Measurements from ENCODE around the gene ZNF544. TPM values are rescaled to one million over a fixed set of nuclear protein-coding genes. Genes with fewer than 3 reads are reported as not detected.
"Not testable (repeated sequence)": the region's sequence is repeated elsewhere in the genome, so short reads cannot be mapped to it uniquely, and the experiment has no call there.

The ZNF544 gene
- total RNA-seq, 4 donors from 2014 or later: 19.1 to 53.4 (median 36.0) TPM

DNA sequence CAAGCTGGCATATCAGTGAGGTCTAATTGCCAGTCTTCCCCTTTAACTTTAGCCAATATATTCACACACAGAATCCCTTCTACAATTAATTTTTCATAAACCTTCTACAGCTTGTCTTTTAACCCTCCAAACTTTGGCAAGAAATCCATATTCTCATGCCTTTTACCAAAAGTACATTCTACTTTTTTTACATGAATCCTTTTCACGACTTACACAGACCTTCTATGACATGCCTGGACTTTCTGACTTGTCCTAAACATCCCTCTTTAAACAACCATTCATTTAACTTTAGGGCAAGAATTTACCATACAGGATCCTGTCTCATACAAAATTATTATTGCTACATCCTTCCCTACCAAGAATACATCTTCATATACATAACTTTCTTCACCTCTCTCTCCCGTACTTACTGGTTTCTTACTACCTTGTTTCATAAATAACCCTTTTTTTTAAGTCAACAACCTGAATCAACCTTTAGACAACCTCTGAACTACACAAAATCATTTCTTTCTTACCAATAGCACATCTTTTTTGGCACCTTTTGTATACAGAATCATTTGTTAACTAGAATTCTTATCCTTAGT is 23.5 kb downstream of the ZNF544 start:
- H3K27me3 ChIP-seq: no peaks in the 10 kb centered on the region
- 95 to 97% methylated on average over 2 of the region's 2 CpGs for WGBS, 2 donors
- H3K4me3 ChIP-seq: no peak overlapping the region
- peaks cover 20 to 100% (median 99%) of the 10 kb centered on the region in 3 donors for H3K9me3 ChIP-seq
- TF ChIP-seq, protein P1, sequence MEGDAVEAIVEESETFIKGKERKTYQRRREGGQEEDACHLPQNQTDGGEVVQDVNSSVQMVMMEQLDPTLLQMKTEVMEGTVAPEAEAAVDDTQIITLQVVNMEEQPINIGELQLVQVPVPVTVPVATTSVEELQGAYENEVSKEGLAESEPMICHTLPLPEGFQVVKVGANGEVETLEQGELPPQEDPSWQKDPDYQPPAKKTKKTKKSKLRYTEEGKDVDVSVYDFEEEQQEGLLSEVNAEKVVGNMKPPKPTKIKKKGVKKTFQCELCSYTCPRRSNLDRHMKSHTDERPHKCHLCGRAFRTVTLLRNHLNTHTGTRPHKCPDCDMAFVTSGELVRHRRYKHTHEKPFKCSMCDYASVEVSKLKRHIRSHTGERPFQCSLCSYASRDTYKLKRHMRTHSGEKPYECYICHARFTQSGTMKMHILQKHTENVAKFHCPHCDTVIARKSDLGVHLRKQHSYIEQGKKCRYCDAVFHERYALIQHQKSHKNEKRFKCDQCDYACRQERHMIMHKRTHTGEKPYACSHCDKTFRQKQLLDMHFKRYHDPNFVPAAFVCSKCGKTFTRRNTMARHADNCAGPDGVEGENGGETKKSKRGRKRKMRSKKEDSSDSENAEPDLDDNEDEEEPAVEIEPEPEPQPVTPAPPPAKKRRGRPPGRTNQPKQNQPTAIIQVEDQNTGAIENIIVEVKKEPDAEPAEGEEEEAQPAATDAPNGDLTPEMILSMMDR (IDR thresholded peaks at IDR 0.05): no peak
- H3K4me1 ChIP-seq: no peaks in the 10 kb centered on the region
- H3K36me3 ChIP-seq: peaks cover 40 to 100% (median 44%) of the 10 kb centered on the region in 3 donors
- no peak for DNase-seq
- intact Hi-C loops (cut with DNase I): no loop called here
- H3K27ac ChIP-seq: no peak overlapping the region

DNA sequence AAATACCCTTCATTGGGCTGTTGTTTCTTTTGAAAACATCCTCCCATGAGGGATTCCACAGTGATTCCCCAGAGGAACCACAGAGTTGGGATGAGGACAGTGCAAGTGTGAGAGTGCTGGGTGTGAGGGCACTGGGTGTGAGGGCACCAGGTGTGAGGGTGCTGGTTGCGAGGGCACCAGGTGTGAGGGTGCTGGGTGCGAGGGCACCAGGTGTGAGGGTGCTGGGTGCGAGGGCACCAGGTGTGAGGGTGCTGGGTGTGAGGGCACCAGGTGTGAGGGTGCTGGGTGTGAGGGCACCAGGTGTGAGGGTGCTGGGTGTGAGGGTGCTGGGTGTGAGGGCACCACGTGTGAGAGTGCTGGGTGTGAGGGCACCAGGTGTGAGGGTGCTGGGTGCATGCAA is 29.5 kb downstream of the ZNF544 start:
- H3K27ac ChIP-seq; intact Hi-C loops (cut with DNase I); H3K27me3 ChIP-seq; DNase-seq; H3K4me1 ChIP-seq: not testable (repeated sequence)
- 78% methylated on average over 2 of the region's 4 CpGs; no CpG with 5 or more reads in 1 of the 2 donors for WGBS, 2 donors
- H3K9me3 ChIP-seq: peaks cover 38 to 100% (median 99%) of the 10 kb centered on the region in 3 donors
- H3K4me3 ChIP-seq: peak overlapping the region in 1 of 4 donors; percentile 19
- peaks cover 14 to 100% (median 32%) of the 10 kb centered on the region in 3 donors for H3K36me3 ChIP-seq

DNA sequence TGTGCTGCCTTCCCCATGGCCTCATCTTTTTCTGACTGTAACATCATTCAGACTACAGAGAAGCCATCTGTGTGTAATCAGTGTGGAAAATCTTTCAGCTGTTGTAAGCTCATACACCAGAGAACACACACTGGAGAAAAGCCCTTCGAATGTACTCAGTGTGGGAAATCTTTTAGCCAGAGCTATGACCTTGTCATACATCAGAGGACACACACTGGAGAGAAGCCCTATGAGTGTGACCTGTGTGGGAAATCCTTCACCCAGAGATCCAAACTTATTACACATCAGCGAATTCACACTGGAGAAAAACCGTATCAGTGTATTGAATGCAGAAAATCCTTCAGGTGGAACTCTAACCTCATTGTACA is 32.9 kb downstream of the ZNF544 start:
- Histone ChIP-seq H3K9me3 (peaks cover 43 to 100% (median 100%) of the 10 kb centered on the region in 3 donors), H3K27me3 (no peaks in the 10 kb centered on the region), H3K4me3 (peak overlapping the region in 1 of 4 donors; percentile 2), H3K4me1 (no peaks in the 10 kb centered on the region), H3K27ac (no peak overlapping the region), H3K36me3 (peaks cover 7 to 99% (median 21%) of the 10 kb centered on the region in 3 donors)
- TF ChIP-seq, protein P1 (IDR thresholded peaks at IDR 0.05): no peak
- no peak for TF ChIP-seq POLR2A (IDR thresholded peaks at IDR 0.05)
- 90 to 92% methylated on average over 3 of the region's 3 CpGs for WGBS, 2 donors
- no peak for DNase-seq
- intact Hi-C loops (cut with DNase I): no loop called here

DNA sequence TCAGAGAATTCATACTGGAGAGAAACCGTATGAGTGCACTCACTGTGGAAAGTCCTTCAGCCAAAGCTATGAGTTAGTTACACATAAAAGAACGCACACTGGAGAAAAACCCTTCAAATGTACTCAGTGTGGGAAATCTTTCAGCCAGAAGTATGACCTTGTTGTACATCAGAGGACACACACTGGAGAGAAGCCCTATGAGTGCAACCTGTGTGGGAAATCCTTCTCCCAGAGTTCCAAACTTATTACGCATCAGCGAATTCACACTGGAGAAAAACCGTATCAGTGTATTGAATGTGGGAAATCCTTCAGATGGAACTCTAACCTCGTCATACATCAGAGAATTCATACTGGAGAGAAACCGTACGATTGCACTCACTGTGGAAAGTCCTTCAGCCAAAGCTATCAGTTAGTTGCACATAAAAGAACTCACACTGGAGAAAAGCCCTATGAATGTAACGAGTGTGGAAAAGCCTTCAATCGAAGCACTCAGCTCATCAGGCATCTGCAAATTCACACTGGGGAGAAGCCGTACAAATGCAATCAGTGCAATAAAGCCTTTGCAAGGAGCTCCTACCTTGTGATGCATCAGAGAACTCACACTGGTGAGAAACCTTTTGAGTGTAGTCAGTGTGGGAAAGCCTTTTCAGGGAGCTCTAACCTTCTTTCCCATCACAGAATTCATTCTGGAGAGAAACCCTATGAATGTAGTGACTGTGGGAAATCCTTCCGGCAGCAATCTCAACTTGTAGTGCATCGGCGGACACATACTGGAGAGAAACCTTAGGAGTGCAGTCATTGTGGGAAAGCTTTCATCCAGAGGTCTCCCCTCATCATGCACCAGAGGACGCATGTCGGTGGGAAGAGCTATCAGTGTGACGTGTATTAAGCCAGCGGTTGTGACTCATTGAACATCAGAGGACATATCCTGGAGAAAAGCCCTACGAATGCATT is 33.5 kb downstream of the ZNF544 start:
- WGBS, 2 donors: 91 to 94% methylated on average over 18 to 19 of the region's 19 CpGs
- TF ChIP-seq, protein P1 (IDR thresholded peaks at IDR 0.05): no peak
- no peak for TF ChIP-seq POLR2A (IDR thresholded peaks at IDR 0.05)
- DNase-seq: no peak
- no peaks in the 10 kb centered on the region for H3K4me1 ChIP-seq
- H3K27ac ChIP-seq: no peak overlapping the region
- H3K27me3 ChIP-seq: no peaks in the 10 kb centered on the region
- peaks cover 43 to 100% (median 100%) of the 10 kb centered on the region in 3 donors for H3K9me3 ChIP-seq
- H3K4me3 ChIP-seq: peak overlapping the region in 1 of 4 donors; percentile 2
- intact Hi-C loops (cut with DNase I): no loop called here
- peaks cover 2 to 99% (median 21%) of the 10 kb centered on the region in 3 donors for H3K36me3 ChIP-seq

DNA sequence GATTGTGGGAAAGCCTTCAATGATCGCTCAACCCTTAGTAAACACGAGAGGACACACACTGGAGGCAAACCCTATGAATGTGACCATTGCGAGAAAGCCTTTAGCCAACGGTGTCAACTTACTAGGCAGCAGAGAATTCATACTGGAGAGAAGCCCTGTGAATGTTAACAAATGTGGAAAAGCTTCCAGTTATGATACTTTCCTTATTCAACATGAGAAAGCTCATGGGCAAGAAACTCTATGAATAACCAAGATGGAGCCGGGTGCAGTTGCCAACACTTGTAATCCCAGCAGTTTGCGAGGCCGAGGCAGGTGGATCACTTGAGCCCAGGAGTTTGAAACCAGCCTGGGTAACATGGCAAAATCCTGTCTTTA is 34.2 kb downstream of the ZNF544 start:
- Histone ChIP-seq H3K4me3 (peak overlapping the region in 1 of 4 donors; percentile 26), H3K27me3 (no peaks in the 10 kb centered on the region), H3K4me1 (no peaks in the 10 kb centered on the region), H3K27ac (no peak overlapping the region), H3K9me3 (peaks cover 43 to 100% (median 99%) of the 10 kb centered on the region in 3 donors), H3K36me3 (peaks cover 0 to 99% (median 21%) of the 10 kb centered on the region in 3 donors)
- TF ChIP-seq POLR2A (IDR thresholded peaks at IDR 0.05): no peak
- TF ChIP-seq, protein P1 (IDR thresholded peaks at IDR 0.05): no peak
- DNase-seq: no peak
- intact Hi-C loops (cut with DNase I): no loop called here
- 95 to 100% methylated on average over 7 of the region's 7 CpGs for WGBS, 2 donors
